ENCODE data around the gene PPP2R5D. TPM values are rescaled to one million over a fixed set of nuclear protein-coding genes. Genes with fewer than 3 reads are reported as not detected.

The PPP2R5D gene
- polyA plus RNA-seq, 2 of the 4 experiments (the other 2 are of a cell fraction): 26.5 to 34.6 TPM

GRCh38 chr6:43021270-43022047 lies 37.1 kb downstream of the PPP2R5D start, which contains the start of gene RRP36:
RRP36 (plus strand) TSS chr6:43021623; CDS start chr6:43021655, 32 bp downstream.
- TF ChIP-seq MAX (IDR thresholded peaks at IDR 0.05) (peak; percentile 72), E2F6 (IDR thresholded peaks at IDR 0.05; ENCODE audit: borderline replicate concordance, low read depth) (peak; percentile 64), HOXB5 (CRISPR knock-in tag; IDR thresholded peaks at IDR 0.05) (peak; percentile 21; the same call in 1 of the 2 replicates), CEBPB (IDR thresholded peaks at IDR 0.05) (no peak), HEYL (CRISPR knock-in tag; IDR thresholded peaks at IDR 0.05) (no peak), POLR2A (IDR thresholded peaks at IDR 0.05; ENCODE audit: low read length) (peak; percentile 59), JUN (IDR thresholded peaks at IDR 0.05) (peak; percentile 59 to 86; a peak in 4 of 5 replicates), HDAC2 (IDR thresholded peaks at IDR 0.05) (no peak)
- CTCF ChIA-PET: interaction anchor here (0.5 to 2.5 kb wide), 4 partner anchors 12 to 122 kb away, joined by 3 to 7 read pairs (median 4); no protein-coding TSS in a partner anchor
- FAIRE-seq: no peak
- peak within 1 kb of the TSS; percentile 87 for H3K4me2 ChIP-seq
- POLR2A ChIA-PET: interaction anchor here (0.5 to 1.6 kb wide), 6 partner anchors 10 to 239 kb away, joined by 3 to 7 read pairs (median 4); partner anchors contain the start of genes BICRAL, CNPY3, KLC4 and MRPL2
- ATAC-seq: peak; percentile 95 to 96
- peaks cover 14% of the 10 kb centered on the region for H3K4me1 ChIP-seq
- peak within 1 kb of the TSS; percentile 78 to 96 for H3K27ac ChIP-seq
- WGBS (ENCODE audit: missing lambda C conversion rate): 10% methylated on average over 10 of the region's 56 CpGs
- peak within 1 kb of the TSS; percentile 74 for H3K4me3 ChIP-seq
- peak; percentile 58 to 79 for DNase-seq (ENCODE audit: low read depth in 1 of 2, low spot score in 1 of 2)
- H3K9me3 ChIP-seq: no peaks in the 10 kb centered on the region

- TF ChIP-seq RARB (CRISPR knock-in tag; IDR thresholded peaks at IDR 0.05) (no peak), RAD21 (conservative IDR thresholded peaks at IDR 0.05 in 1 of 2, IDR thresholded peaks at IDR 0.05 in 1 of 2) (no peak)
- ATAC-seq (no peak), FAIRE-seq (no peak), DNase-seq (ENCODE audit: low read depth in 1 of 2, low spot score in 1 of 2) (no peak)
- Histone ChIP-seq H3K4me1 (peaks cover 14% of the 10 kb centered on the region), H3K4me2 (no peak overlapping the region), H3K4me3 (no peak overlapping the region), H3K27ac (no peak overlapping the region), H3K9me3 (no peaks in the 10 kb centered on the region)
- WGBS (ENCODE audit: missing lambda C conversion rate): 97% methylated on average over 2 of the region's 2 CpGs
- ChIA-PET CTCF (no interaction called here), POLR2A (interaction anchor here (0.6 kb wide), 1 partner anchor 345 kb away, joined by 3 read pairs; the partner anchor contains the start of gene ZNF318)
These were observed 40.1 kb downstream of the PPP2R5D start for GRCh38 chr6:43024436-43024835.

- no peaks in the 10 kb centered on the region for H3K9me3 ChIP-seq
- ChIA-PET CTCF (interaction anchor here (1.0 kb wide), 1 partner anchor 27 kb away, joined by 4 read pairs; the partner anchor contains the start of gene CUL7), POLR2A (no interaction called here)
- H3K27ac ChIP-seq: no peak overlapping the region
- DNase-seq (ENCODE audit: low read depth in 1 of 2, low spot score in 1 of 2) (no peak), ATAC-seq (no peak), FAIRE-seq (no peak)
- TF ChIP-seq TFCP2L1 (CRISPR knock-in tag; IDR thresholded peaks at IDR 0.05): no peak
- no peak for TF ChIP-seq POLR2AphosphoS2 (conservative IDR thresholded peaks at IDR 0.05; ENCODE audit: low read length)
- no peak for TF ChIP-seq FOSB (CRISPR knock-in tag; IDR thresholded peaks at IDR 0.05)
- no peak for TF ChIP-seq MYC (IDR thresholded peaks at IDR 0.05; ENCODE audit: borderline replicate concordance, low read length)
- TF ChIP-seq HOXA7 (CRISPR knock-in tag; IDR thresholded peaks at IDR 0.05): no peak
- no peak for TF ChIP-seq FOSL2 (IDR thresholded peaks at IDR 0.05)
- TF ChIP-seq FOSL2 (CRISPR knock-in tag; IDR thresholded peaks at IDR 0.05): no peak
- no peak for TF ChIP-seq USF2 (IDR thresholded peaks at IDR 0.05)
- H3K4me1 ChIP-seq: 0 out of 3 replicates have a peak, but pooled peaks cover 9% of the 10 kb centered on the region
- no peak overlapping the region for H3K4me2 ChIP-seq
- H3K4me3 ChIP-seq: no peak overlapping the region
- 95% methylated on average over 5 of the region's 5 CpGs for WGBS (ENCODE audit: missing lambda C conversion rate)
These were observed 42.0 kb downstream of the PPP2R5D start for GRCh38 chr6:43026365-43026764.

GRCh38 chr6:43029120-43029519 lies 44.8 kb downstream of the PPP2R5D start:
- Histone ChIP-seq H3K27ac (no peak overlapping the region), H3K4me3 (no peak overlapping the region), H3K4me2 (no peak overlapping the region), H3K9me3 (no peaks in the 10 kb centered on the region), H3K4me1 (no peaks in the 10 kb centered on the region)
- no peak for ATAC-seq
- DNase-seq (ENCODE audit: low read depth in 1 of 2, low spot score in 1 of 2): no peak
- no peak for FAIRE-seq
- ChIA-PET CTCF (interaction anchor here (0.7 to 1.0 kb wide), 2 partner anchors 12 to 115 kb away, joined by 3 read pairs; no protein-coding TSS in a partner anchor), POLR2A (no interaction called here)
- WGBS (ENCODE audit: missing lambda C conversion rate): 96% methylated on average over 9 of the region's 9 CpGs
- TF ChIP-seq MAFK (IDR thresholded peaks at IDR 0.05; ENCODE audit: partially characterized antibody) (no peak), E2F6 (IDR thresholded peaks at IDR 0.05; ENCODE audit: borderline replicate concordance, low read depth) (no peak), MAX (IDR thresholded peaks at IDR 0.05) (no peak), FOSL2 (IDR thresholded peaks at IDR 0.05) (no peak), FOSL2 (CRISPR knock-in tag; IDR thresholded peaks at IDR 0.05) (no peak), HEYL (CRISPR knock-in tag; IDR thresholded peaks at IDR 0.05) (no peak), PBX3 (IDR thresholded peaks at IDR 0.05) (no peak), ELK1 (IDR thresholded peaks at IDR 0.05; ENCODE audit: low read depth, low read length) (no peak), TFCP2L1 (CRISPR knock-in tag; IDR thresholded peaks at IDR 0.05) (no peak), EP300 (IDR thresholded peaks at IDR 0.05) (no peak), NPAS2 (CRISPR knock-in tag; IDR thresholded peaks at IDR 0.05; ENCODE audit: borderline replicate concordance) (no peak), CHD4 (IDR thresholded peaks at IDR 0.05; ENCODE audit: borderline replicate concordance) (no peak)
